Measurements from ENCODE around the gene ANXA6.

ANXA6 gene

GRCh38 chr5:151097820-151098767 lies 59.5 kb downstream of the ANXA6 start:
- peak; percentile 81 for DNase-seq

GRCh38 chr5:151097061-151097460 lies 60.5 kb downstream of the ANXA6 start:
- DNase-seq: no peak

- DNase-seq: no peak
Observed at GRCh38 chr5:151096001-151096373, 61.6 kb downstream of the ANXA6 start.

DNA sequence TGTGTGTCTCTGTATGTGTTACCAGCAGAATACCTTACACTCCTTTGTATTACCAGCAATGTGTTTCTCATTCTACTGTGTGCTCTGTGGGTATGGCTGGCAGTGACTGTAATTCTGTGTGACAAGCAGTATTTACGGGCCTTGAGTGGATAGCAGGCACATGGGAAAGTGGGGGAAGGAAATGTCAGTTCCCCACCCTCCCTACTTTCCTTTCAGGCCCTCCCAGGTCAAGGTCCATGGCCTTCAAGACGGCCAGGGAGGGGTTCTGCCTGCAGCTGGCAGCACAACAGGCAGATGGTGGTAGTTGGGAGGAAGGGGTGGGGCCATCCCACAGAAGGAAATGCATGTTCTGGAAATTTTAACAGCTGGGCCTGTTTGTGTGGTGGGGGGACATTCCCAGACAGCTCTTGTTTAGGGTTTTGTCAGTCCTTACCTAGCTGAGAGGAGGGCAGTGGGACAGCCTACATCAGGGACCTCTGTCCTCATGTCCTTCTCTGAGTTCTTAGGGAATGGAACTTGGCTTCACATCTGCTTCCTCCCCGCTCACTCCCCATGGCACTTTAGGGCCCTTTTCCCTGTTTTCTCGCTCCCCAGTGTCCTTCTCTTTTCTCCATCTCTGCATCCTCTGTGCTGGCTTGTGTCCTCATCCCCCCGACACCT lies 62.1 kb downstream of the ANXA6 start:
- DNase-seq: no peak

GRCh38 chr5:151094852-151095245 lies 62.7 kb downstream of the ANXA6 start:
- no peak for DNase-seq

DNA sequence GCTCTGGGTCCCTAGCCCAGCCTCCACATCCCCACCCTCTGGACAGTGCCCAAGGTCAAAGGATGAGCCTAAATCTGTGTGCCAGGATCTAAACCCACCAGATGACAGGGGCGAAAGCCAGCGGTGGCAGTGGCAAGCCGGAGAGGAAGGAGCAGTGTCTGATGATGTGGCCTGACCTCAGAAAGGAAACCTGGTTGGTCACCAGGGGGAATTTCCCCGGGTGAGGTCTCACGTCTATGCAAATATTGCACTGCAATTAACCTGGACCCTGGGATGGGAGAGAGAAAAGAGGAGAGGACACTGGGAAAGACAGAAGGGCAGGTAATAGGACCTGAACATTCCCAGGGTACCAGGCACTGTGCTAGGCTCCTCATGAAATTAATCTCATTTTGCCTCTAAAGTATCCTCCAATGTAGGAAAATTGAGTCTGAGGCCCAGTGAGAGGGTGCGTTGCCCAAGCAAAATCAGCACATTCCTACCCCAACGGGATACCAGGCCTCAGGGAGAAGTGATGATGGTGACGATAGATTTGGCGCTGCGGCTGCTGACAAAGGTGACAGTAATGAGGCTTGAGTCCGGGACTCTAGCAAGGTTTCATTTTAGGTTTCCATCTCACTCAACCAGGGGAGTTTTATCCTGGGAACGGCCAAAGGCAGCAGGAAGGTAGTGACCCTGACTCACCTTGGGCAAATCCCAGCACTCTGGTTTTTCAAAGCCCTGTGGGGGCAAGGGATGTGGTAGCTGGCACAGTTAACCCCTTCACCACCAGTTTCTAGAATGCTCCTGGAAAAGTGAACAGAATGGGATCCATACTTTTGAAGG lies 63.3 kb downstream of the ANXA6 start:
- peak; percentile 86 for DNase-seq

DNA sequence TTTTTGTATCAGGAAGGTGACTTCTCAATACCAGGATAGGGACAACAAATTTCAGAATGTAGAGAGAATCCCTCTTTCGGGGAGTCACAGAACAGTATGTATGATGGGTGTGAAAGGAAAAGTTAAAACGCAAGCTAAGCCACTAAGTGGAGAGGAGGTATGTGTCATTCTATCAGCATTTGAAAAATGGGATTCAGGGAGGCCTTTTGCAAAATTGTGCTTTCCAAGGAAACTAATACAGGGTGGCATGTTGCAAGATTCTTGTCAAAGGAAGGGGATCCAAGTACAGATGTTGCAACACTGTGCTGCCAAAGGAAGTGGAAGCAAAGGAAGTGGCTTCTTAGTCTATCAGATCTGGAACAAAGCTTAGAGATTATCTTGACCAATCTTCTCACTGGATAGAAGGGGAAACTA lies 64.1 kb downstream of the ANXA6 start:
- peak; percentile 65 for DNase-seq

DNA sequence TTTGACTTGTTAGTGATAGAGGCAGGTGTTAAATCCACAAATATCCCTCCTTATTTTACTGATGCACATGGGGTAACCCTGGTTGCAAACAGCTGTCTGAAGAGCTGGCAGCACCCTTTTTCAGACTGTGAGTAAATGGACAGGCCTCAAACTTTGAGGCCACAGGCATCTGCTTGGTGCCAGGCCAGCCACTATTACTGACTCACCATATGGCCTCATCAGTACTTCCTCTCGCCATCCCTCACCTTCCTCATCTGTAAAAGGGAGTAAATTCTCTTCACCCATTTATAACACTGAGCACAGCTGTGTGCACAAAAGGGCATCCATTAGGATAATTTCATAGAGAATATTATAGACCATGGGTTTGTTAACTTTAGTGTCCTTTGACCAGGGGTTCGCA lies 64.8 kb downstream of the ANXA6 start:
- no peak for DNase-seq

DNA sequence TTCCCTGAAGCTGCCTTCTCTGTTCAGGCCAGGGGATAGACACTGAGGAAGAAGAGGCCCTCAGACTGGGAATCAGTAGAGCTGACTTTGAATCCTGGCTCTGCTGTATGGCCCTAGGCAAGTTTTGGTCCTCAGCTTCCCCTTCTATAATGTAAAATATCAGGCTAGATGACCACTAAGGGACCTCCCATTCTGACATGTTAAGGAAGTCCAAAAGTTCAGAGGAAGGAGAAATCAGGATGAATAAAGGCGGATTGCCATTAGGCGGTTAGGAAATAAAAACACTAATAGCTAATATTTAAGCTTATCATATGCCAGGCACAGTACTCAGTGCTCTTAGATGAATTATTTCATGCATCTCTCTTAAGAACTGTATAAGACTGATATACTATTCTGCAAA lies 67.9 kb downstream of the ANXA6 start:
- no peak for DNase-seq

DNA sequence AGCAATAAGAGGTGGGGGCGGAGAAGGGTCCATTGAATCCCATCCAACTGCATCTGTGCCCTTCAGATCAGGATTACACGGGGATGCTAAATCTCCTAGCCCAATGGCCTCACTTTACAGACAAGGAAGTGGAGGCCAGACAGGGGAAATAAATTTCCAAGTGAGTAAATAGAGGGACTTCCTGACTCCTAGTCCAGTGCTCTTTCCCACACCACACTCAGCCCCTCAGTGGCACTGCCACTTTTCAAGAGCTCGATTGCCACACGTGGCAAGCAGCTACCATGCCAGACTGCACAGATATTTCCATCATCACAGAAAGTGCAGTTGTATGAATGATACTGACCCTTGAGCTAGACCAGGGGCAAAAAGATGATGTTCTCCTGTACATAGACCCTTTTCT lies 68.6 kb downstream of the ANXA6 start:
- no peak for DNase-seq

DNA sequence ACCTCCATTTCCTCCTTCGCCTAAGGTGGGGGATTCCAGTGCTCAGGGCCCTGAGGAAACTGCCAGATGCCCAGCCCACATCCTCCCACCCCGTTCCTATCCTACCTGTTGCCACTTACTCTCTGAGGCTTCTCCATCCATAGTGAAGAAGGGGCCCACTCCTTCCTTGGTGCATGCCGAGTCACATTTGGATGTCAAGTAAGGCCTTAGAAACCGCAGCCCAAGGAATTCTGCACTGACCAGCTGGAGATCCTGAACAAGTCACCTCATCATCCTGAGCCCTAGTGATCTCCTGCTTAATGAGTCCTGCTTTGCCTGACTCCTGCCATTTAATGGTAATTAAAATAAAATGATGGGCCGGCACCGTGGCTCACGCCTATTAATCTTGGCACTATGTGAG lies 70.1 kb downstream of the ANXA6 start:
- no peak for DNase-seq

DNA sequence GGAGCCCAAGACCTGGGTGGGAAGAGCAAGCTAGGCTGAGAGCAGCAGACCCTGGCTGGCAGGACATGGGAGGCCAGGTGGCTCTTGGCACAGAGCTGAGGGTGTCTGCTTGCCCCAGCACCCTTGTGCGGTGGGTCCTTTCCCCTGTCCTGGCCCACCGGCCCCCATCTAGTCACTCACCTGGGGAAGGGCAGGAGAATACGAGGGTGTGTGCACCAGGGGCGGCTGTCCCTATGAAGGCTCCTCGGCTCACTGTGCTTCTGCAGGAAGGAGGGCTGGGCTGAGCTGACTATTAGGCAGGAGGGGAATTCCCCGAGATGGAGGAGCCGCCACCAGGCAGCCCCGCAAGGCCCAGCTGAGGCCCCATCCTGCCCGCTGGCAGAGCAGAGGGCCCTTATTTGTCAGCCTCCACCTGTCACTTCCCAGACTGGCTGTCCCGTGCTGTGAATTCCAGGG lies 70.6 kb downstream of the ANXA6 start:
- DNase-seq: peak; percentile 82

GRCh38 chr5:151086192-151086869 lies 71.2 kb downstream of the ANXA6 start:
- DNase-seq: no peak

- peak; percentile 53 for DNase-seq
Observed at GRCh38 chr5:151085517-151086041, 72.0 kb downstream of the ANXA6 start.

- DNase-seq: no peak
Observed at GRCh38 chr5:151084363-151084762, 73.2 kb downstream of the ANXA6 start.

- DNase-seq: peak; percentile 85
Observed at GRCh38 chr5:151083081-151083676, 74.4 kb downstream of the ANXA6 start.

- no peak for DNase-seq
Observed at GRCh38 chr5:151082282-151082902, 75.2 kb downstream of the ANXA6 start.

DNA sequence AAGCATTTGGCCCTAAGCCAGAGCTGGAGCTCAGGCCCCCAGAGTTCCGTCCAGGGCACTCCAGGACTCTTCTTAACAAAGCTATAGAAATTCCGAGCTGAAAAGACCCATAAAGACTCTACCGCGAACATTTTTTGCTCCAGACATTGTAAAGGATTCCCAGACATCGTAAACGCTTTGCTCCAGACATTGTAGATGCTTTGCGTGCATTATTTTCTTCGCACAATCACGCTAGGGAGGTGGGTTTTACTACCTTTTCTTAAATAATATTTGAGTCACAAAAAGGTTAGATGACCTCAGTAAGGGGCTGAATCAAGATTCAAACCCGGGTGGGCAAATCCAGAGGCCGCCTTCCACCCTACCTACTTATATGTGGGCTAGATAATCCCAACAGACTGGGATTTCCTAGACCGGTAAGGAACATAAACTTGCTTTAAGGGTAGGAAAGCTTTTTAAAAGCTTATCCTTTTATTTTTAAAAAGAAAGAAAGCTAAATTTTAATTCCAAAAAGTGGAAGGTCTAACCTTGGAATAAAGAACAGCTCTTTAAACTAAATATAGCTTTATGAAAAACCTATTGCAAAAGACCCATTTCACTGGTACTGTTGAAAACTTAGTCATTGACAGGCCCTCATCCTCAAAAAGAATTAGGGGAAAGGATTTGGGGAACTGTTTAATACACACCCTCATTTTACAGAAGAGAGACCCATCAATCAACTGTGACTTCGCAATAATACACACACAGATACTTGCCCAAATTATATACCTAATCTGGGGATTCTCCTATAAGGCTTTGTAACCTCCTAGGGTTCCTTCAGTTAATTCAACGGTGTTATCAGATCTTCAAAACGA lies 75.9 kb downstream of the ANXA6 start:
- DNase-seq: no peak

DNA sequence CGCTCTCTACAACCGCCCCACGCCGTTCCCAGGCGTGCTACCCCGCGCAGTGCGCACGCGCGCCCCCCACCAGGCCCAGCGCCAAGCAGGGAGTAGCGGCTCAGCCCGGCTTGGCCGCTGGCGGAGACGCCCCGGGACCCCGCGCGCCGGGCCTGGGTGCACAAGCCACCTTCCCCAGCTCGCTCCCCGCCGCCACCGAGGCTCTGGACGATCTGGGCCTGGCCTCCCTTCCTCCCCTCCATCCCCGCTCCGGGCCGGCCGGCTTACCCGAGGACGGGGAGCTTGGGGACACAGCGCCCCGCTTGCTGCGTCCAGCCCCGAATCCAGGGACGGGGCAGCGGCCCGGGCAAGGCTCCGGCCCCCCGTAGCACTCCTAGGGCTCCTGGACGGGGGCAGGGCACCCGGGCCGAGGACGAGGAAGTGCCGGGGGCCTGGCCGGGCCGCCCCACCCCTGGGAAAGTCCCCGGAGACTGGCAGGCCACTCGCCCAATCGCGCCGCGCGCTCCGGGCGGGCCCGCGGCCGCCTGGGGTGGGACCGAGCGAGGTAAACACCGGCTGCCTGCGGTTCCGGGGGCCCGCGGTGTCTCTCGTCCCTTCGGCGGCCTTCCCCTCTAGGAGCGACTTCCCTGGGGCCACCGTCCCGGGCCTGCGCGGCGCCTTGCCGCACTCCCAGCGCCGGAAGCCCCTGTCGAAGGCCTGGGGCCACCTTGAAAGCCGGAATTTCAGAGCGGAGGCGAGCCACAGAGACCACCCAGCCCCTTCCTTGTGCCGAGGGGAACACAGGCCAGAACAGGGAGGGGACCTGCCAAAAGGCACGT lies 76.8 kb downstream of the ANXA6 start, which contains the start of gene TNIP1:
Gene TNIP1 (minus strand): TSS at position 422 of the 818 bp plus-strand sequence. CDS start 15,939 bp downstream, outside the sequence.
- peak; percentile 96 for DNase-seq

Data from activated CD4-positive, alpha-beta T cell treated with anti-CD3 and anti-CD28 coated beads, Interleukin-2, amount 50 U/mL, for 16 hours (primary cell).